Memory B cell (primary cell): ENCODE data around the gene APBB2.

Source experiments
- ATAC-seq: fragments of 150-1000 bp; cut with Tn5 transposase; 2 replicates; pipeline ENCODE4 v1.10.0; 2021; ENCODE audit warnings: low read depth, mild to moderate bottlenecking, moderate library complexity
- DNase-seq, 2 donors: peaks; one replicate each; pipeline ENCODE4 v3.0.0; 2022; ENCODE audit warnings: low spot score in 2 of 2
- H3K27ac Mint-ChIP-seq: one replicate; pipeline ENCODE4 v1.8.0; 2022; ENCODE audit warnings: mild to moderate bottlenecking, moderate library complexity, mixed read lengths
- H3K27me3 Mint-ChIP-seq: one replicate; pipeline ENCODE4 v1.8.0; 2022; ENCODE audit warnings: mixed read lengths
- H3K36me3 Mint-ChIP-seq: one replicate; pipeline ENCODE4 v1.8.0; 2022; ENCODE audit warnings: mild to moderate bottlenecking, mixed read lengths
- H3K4me1 Mint-ChIP-seq: one replicate; pipeline ENCODE4 v1.8.0; 2022; ENCODE audit warnings: mixed read lengths
- H3K4me3 Mint-ChIP-seq: one replicate; pipeline ENCODE4 v1.8.0; 2022; ENCODE audit warnings: mild to moderate bottlenecking, moderate library complexity, mixed read lengths
- H3K9me3 Mint-ChIP-seq: one replicate; pipeline ENCODE4 v1.8.0; 2022; ENCODE audit warnings: mixed read lengths

APBB2 gene

GRCh38 chr4:41029098-41029497 is 185.2 kb downstream of the APBB2 start:
- Mint-ChIP-seq H3K9me3 (peaks cover 16% of the 10 kb centered on the region), H3K36me3 (no peaks in the 10 kb centered on the region), H3K27ac (no peak overlapping the region), H3K4me3 (no peak overlapping the region), H3K27me3 (no peaks in the 10 kb centered on the region), H3K4me1 (no peaks in the 10 kb centered on the region)
- no peak for DNase-seq
- ATAC-seq, result no peak

DNA sequence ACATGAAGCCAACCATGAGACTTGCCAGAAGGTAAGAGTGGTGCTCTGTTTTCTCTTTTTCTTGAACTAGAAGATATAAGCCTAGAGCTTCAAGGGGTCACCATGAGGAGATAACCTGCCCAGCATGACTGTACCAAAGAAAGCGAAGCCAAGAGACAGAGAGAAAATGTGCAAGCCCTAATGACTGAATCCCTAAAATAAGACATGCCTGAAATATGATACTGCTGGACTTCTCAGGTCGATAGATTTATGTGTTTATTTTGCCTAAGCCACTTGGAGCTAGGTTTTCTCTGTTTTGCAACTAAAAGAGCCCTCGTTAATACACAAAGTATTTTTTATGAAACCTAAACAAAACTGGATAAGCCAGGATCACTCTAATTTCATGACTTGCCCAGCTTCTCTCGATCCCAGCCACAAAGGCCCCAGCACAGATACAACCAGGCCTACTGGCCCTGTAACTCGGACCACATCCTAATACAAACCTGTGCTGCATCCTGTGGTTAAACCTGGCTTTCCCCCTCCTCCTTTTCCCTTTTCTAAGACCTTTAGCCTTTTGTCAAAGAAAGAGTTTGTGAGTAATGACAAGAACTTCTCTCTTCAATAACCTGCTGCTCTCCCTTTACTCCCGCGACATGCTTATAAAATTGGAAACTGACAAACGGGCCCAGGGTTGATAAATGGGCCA is 185.8 kb downstream of the APBB2 start:
- H3K4me1 Mint-ChIP-seq, result no peaks in the 10 kb centered on the region
- no peak for DNase-seq
- H3K36me3 Mint-ChIP-seq, result no peaks in the 10 kb centered on the region

DNA sequence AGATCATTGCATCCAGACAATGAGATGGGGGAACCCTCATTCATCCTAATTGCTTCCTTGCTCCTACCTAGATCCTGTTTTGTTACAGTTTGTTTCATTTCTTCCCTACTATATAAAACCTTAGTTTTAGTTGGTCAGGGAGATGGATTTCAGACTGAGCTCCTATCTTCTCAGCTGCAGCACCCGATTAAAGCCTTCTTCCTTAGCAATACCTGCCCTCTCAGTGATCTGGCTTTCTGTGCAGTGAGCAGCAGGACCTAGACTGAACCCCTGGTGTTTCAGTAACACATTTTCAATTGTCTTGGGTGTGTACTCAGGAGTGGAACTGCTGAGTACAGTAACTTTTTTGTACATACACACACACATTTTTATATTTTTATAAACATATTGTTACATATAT is 187.4 kb downstream of the APBB2 start:
- Mint-ChIP-seq H3K27ac (no peak overlapping the region), H3K27me3 (peaks cover 2% of the 10 kb centered on the region), H3K36me3 (peaks cover 2% of the 10 kb centered on the region), H3K4me1 (no peaks in the 10 kb centered on the region), H3K9me3 (peaks cover 19% of the 10 kb centered on the region), H3K4me3 (no peak overlapping the region)
- ATAC-seq, result no peak
- DNase-seq, result no peak

More for the DNA sequence above, 185.8 kb downstream of the APBB2 start:
- no peaks in the 10 kb centered on the region for H3K27me3 Mint-ChIP-seq
- H3K27ac Mint-ChIP-seq, result no peak overlapping the region
- H3K4me3 Mint-ChIP-seq, result no peak overlapping the region
- H3K9me3 Mint-ChIP-seq, result peaks cover 16% of the 10 kb centered on the region
- no peak for ATAC-seq

- peaks cover 2% of the 10 kb centered on the region for H3K36me3 Mint-ChIP-seq
Measured at GRCh38 chr4:41025824-41026223, 188.5 kb downstream of the APBB2 start.

GRCh38 chr4:41024556-41025491 is 189.5 kb downstream of the APBB2 start:
- H3K4me1 Mint-ChIP-seq, result no peaks in the 10 kb centered on the region
- DNase-seq (no peak), ATAC-seq (no peak)
- no peak overlapping the region for H3K4me3 Mint-ChIP-seq
- H3K27me3 Mint-ChIP-seq, result peaks cover 2% of the 10 kb centered on the region
- H3K36me3 Mint-ChIP-seq, result peaks cover 2% of the 10 kb centered on the region
- H3K9me3 Mint-ChIP-seq, result peaks cover 21% of the 10 kb centered on the region
- H3K27ac Mint-ChIP-seq, result no peak overlapping the region

More at GRCh38 chr4:41025824-41026223, 188.5 kb downstream of the APBB2 start:
- no peak for DNase-seq
- Mint-ChIP-seq H3K4me1 (no peaks in the 10 kb centered on the region), H3K4me3 (no peak overlapping the region), H3K27me3 (peaks cover 2% of the 10 kb centered on the region), H3K27ac (no peak overlapping the region), H3K9me3 (peaks cover 21% of the 10 kb centered on the region)
- ATAC-seq, result no peak

DNA sequence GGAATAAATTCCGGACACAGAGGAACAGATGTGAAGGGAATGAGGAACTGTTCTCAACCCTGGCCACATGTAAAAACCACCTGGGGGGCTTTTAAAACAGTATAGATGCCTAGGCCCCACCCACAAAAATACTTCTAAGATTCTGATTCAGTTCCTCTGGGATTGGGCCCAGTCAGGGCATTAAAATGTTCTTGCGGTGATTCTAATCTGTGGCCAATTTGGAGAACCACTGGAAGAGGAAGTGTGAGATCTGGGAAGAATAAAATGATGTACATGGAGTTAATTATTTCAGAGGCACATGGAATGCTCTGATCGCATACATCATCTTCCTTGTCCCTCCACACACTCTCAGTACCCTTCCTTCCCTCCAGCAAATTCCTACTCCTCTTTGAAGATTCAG is 192.2 kb downstream of the APBB2 start:
- H3K27me3 Mint-ChIP-seq, result peaks cover 2% of the 10 kb centered on the region
- DNase-seq (no peak), ATAC-seq (no peak)
- H3K27ac Mint-ChIP-seq, result no peak overlapping the region
- peaks cover 15% of the 10 kb centered on the region for H3K9me3 Mint-ChIP-seq
- H3K4me1 Mint-ChIP-seq, result no peaks in the 10 kb centered on the region
- no peak overlapping the region for H3K4me3 Mint-ChIP-seq
- H3K36me3 Mint-ChIP-seq, result peaks cover 2% of the 10 kb centered on the region

- no peak overlapping the region for H3K27ac Mint-ChIP-seq
- H3K4me3 Mint-ChIP-seq, result no peak overlapping the region
- no peaks in the 10 kb centered on the region for H3K36me3 Mint-ChIP-seq
- DNase-seq (no peak), ATAC-seq (no peak)
- H3K9me3 Mint-ChIP-seq, result no peaks in the 10 kb centered on the region
- peaks cover 4% of the 10 kb centered on the region for H3K27me3 Mint-ChIP-seq
- no peaks in the 10 kb centered on the region for H3K4me1 Mint-ChIP-seq
Measured at GRCh38 chr4:41015016-41015675, 199.2 kb downstream of the APBB2 start.

GRCh38 chr4:41014158-41014557 is 200.2 kb downstream of the APBB2 start:
- Mint-ChIP-seq H3K27me3 (peaks cover 4% of the 10 kb centered on the region), H3K27ac (no peak overlapping the region), H3K36me3 (no peaks in the 10 kb centered on the region), H3K9me3 (no peaks in the 10 kb centered on the region), H3K4me3 (no peak overlapping the region), H3K4me1 (no peaks in the 10 kb centered on the region)
- DNase-seq (no peak), ATAC-seq (no peak)

DNA sequence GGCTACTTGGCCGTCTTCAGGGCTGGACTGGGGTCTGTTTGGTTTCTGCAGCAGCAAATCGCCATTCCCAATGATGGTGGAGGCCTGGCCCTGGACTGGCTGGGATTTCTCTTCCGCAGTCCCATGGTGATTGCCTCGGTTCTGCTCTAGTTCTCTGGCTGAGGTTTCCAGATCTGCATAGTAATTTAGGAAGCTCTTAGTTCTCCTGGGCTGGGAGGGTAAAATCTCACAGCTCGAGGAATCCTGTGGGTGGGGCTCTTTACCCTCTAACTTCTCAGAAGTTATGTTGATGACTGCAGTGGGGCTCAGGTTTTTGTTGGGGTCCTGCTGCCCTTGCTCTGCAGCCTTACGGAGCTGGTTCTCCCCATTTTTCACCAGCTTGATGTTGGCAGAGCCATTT is 200.6 kb downstream of the APBB2 start:
- peaks cover 4% of the 10 kb centered on the region for H3K27me3 Mint-ChIP-seq
- ATAC-seq, result no peak

GRCh38 chr4:41012911-41013310 is 201.4 kb downstream of the APBB2 start:
- no peak overlapping the region for H3K4me3 Mint-ChIP-seq
- no peaks in the 10 kb centered on the region for H3K36me3 Mint-ChIP-seq
- no peaks in the 10 kb centered on the region for H3K9me3 Mint-ChIP-seq
- ATAC-seq, result no peak
- H3K27me3 Mint-ChIP-seq, result peaks cover 4% of the 10 kb centered on the region
- no peak for DNase-seq
- no peaks in the 10 kb centered on the region for H3K4me1 Mint-ChIP-seq
- no peak overlapping the region for H3K27ac Mint-ChIP-seq

More for the DNA sequence above, 200.6 kb downstream of the APBB2 start:
- H3K27ac Mint-ChIP-seq, result no peak overlapping the region
- no peak overlapping the region for H3K4me3 Mint-ChIP-seq
- no peak for DNase-seq
- H3K4me1 Mint-ChIP-seq, result no peaks in the 10 kb centered on the region
- no peaks in the 10 kb centered on the region for H3K36me3 Mint-ChIP-seq
- H3K9me3 Mint-ChIP-seq, result no peaks in the 10 kb centered on the region

GRCh38 chr4:41012293-41012692 is 202.0 kb downstream of the APBB2 start:
- peaks cover 4% of the 10 kb centered on the region for H3K27me3 Mint-ChIP-seq
- H3K27ac Mint-ChIP-seq, result no peak overlapping the region
- ATAC-seq (no peak), DNase-seq (no peak)
- H3K4me1 Mint-ChIP-seq, result no peaks in the 10 kb centered on the region
- H3K4me3 Mint-ChIP-seq, result no peak overlapping the region
- no peaks in the 10 kb centered on the region for H3K9me3 Mint-ChIP-seq
- no peaks in the 10 kb centered on the region for H3K36me3 Mint-ChIP-seq

GRCh38 chr4:41009411-41009810 is 204.9 kb downstream of the APBB2 start:
- H3K36me3 Mint-ChIP-seq, result no peaks in the 10 kb centered on the region
- ATAC-seq, result no peak
- H3K4me1 Mint-ChIP-seq, result no peaks in the 10 kb centered on the region
- DNase-seq, result no peak
- peaks cover 5% of the 10 kb centered on the region for H3K27me3 Mint-ChIP-seq
- no peak overlapping the region for H3K4me3 Mint-ChIP-seq
- H3K9me3 Mint-ChIP-seq, result peaks cover 1% of the 10 kb centered on the region
- no peak overlapping the region for H3K27ac Mint-ChIP-seq

GRCh38 chr4:41006141-41006540 is 208.2 kb downstream of the APBB2 start:
- Mint-ChIP-seq H3K27ac (no peak overlapping the region), H3K27me3 (peaks cover 2% of the 10 kb centered on the region), H3K36me3 (no peaks in the 10 kb centered on the region), H3K4me3 (no peak overlapping the region), H3K9me3 (peaks cover 1% of the 10 kb centered on the region), H3K4me1 (no peaks in the 10 kb centered on the region)
- ATAC-seq (no peak), DNase-seq (no peak)

DNA sequence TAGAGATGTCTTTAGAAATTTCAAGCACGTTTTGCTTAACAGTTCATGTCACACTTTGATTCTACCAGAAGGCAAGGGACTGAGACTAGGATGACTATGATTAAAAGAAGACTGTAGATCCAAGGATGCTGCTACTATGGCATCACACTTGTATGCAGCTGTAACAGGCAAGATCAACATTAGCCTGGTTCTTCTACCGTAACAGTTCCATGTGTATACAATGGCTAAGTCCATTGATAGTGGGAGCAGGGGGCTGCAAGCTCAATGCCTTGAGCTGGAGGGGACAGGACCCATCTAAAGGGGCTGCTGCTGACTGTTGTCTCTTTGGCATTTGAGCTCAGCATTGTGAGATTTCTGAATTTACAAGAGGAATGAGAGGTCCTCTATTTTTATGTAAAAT is 212.0 kb downstream of the APBB2 start:
- H3K36me3 Mint-ChIP-seq, result no peaks in the 10 kb centered on the region
- peaks cover 1% of the 10 kb centered on the region for H3K9me3 Mint-ChIP-seq
- no peak overlapping the region for H3K27ac Mint-ChIP-seq
- H3K4me1 Mint-ChIP-seq, result no peaks in the 10 kb centered on the region
- no peak for ATAC-seq
- peaks cover 2% of the 10 kb centered on the region for H3K27me3 Mint-ChIP-seq
- no peak for DNase-seq
- H3K4me3 Mint-ChIP-seq, result no peak overlapping the region
